AML-193 (cell line): ENCODE results near the gene NDUFB4.
"Not testable (repeated sequence)": the region's sequence is repeated elsewhere in the genome, so short reads cannot be mapped to it uniquely, and the experiment has no call there.

Experiments
- DNase-seq, 2 experiments: peaks; one replicate each; lab custom pipeline; 2025; lab: John Stamatoyannopoulos, UW

NDUFB4 gene

GRCh38 chr3:120637851-120638559 lies 41.9 kb downstream of the NDUFB4 start:
- DNase-seq: peak in 1 of 2 experiments; percentile 27

- DNase-seq: not testable (repeated sequence)
Measured at GRCh38 chr3:120638820-120639219, 42.7 kb downstream of the NDUFB4 start.

GRCh38 chr3:120640231-120640630 lies 44.1 kb downstream of the NDUFB4 start:
- DNase-seq: no peak

GRCh38 chr3:120641696-120642246 lies 45.6 kb downstream of the NDUFB4 start:
- no peak for DNase-seq

- DNase-seq: peak; percentile 82 to 84
Measured at GRCh38 chr3:120642368-120642948, 46.3 kb downstream of the NDUFB4 start.

GRCh38 chr3:120645083-120645845 lies 49.1 kb downstream of the NDUFB4 start:
- no peak for DNase-seq

- DNase-seq: no peak
Measured at GRCh38 chr3:120646771-120647432, 50.8 kb downstream of the NDUFB4 start.

- DNase-seq: no peak
Measured at GRCh38 chr3:120648290-120648689, 52.2 kb downstream of the NDUFB4 start.

- no peak for DNase-seq
Measured at GRCh38 chr3:120649830-120650233, 53.7 kb downstream of the NDUFB4 start.

- no peak for DNase-seq
Measured at GRCh38 chr3:120650311-120650710, 54.2 kb downstream of the NDUFB4 start.
